ENCODE results near the gene COL4A1.

The COL4A1 gene

GRCh38 chr13:110156301-110157049, 150.5 kb downstream of the COL4A1 start:
- DNase-seq, result no peak

- no peak for DNase-seq
Measured at GRCh38 chr13:110155072-110155471, 151.9 kb downstream of the COL4A1 start.

GRCh38 chr13:110154410-110154933, 152.5 kb downstream of the COL4A1 start:
- no peak for DNase-seq

- DNase-seq, result no peak
Measured at GRCh38 chr13:110152351-110152750, 154.6 kb downstream of the COL4A1 start.

GRCh38 chr13:110151462-110151861, 155.5 kb downstream of the COL4A1 start:
- no peak for DNase-seq

- peak; percentile 15 for DNase-seq
Measured at GRCh38 chr13:110150384-110151101, 156.4 kb downstream of the COL4A1 start.

- DNase-seq, result no peak
Measured at GRCh38 chr13:110149036-110149435, 157.9 kb downstream of the COL4A1 start.

- no peak for DNase-seq
Measured at GRCh38 chr13:110140099-110140498, 166.9 kb downstream of the COL4A1 start.

- no peak for DNase-seq
Measured at GRCh38 chr13:110138700-110139036, 168.3 kb downstream of the COL4A1 start.

- DNase-seq, result peak; percentile 64
Measured at GRCh38 chr13:110138010-110138699, 168.8 kb downstream of the COL4A1 start.

GRCh38 chr13:110137680-110138009, 169.3 kb downstream of the COL4A1 start:
- no peak for DNase-seq

- DNase-seq, result no peak
Measured at GRCh38 chr13:110136660-110137585, 170.0 kb downstream of the COL4A1 start.

GRCh38 chr13:110135977-110136597, 170.9 kb downstream of the COL4A1 start:
- DNase-seq, result no peak

- no peak for DNase-seq
Measured at GRCh38 chr13:110134801-110135200, 172.2 kb downstream of the COL4A1 start.

- DNase-seq, result no peak
Measured at GRCh38 chr13:110133425-110134235, 173.3 kb downstream of the COL4A1 start.

- no peak for DNase-seq
Measured at GRCh38 chr13:110132225-110132982, 174.6 kb downstream of the COL4A1 start.

- no peak for DNase-seq
Measured at GRCh38 chr13:110131424-110131823, 175.5 kb downstream of the COL4A1 start.

GRCh38 chr13:110130431-110130830, 176.5 kb downstream of the COL4A1 start:
- no peak for DNase-seq

- no peak for DNase-seq
Measured at GRCh38 chr13:110129539-110130186, 177.3 kb downstream of the COL4A1 start.

GRCh38 chr13:110129076-110129475, 177.9 kb downstream of the COL4A1 start:
- DNase-seq, result no peak

Data from NCI-H226 (cell line).